ENCODE measurements around the gene SLC17A2. TPM values are rescaled to one million over a fixed set of nuclear protein-coding genes. Genes with fewer than 3 reads are reported as not detected.
A peak's percentile ranks its signal among the peaks of the same experiment; 100 is the strongest.

The SLC17A2 gene
- total RNA-seq, 1 donor, result not detected

- no peak overlapping the region for H3K27ac ChIP-seq (ENCODE audit: low read depth, low read length)
- no peak overlapping the region for H3K4me2 ChIP-seq (ENCODE audit: insufficient read depth, low read length)
- no peaks in the 10 kb centered on the region for H3K27me3 ChIP-seq (ENCODE audit: insufficient read depth, low read length)
- H3K36me3 ChIP-seq (ENCODE audit: insufficient read depth, low read length), result no peaks in the 10 kb centered on the region
- no peak overlapping the region for H2AFZ ChIP-seq (ENCODE audit: low read length)
- no peaks in the 10 kb centered on the region for H4K20me1 ChIP-seq (ENCODE audit: insufficient read depth, low read length)
- DNase-seq (ENCODE audit: insufficient read length, low spot score, missing footprints), result peak; percentile 18
- H3K9me3 ChIP-seq (ENCODE audit: low read depth, low read length), result no peaks in the 10 kb centered on the region
- TF ChIP-seq CTCF (IDR thresholded peaks at IDR 0.05; ENCODE audit: extremely low read depth, low read depth, low read length), result no peak
- no peak overlapping the region for H3K4me3 ChIP-seq (ENCODE audit: insufficient read depth, low read length)
- H3K4me1 ChIP-seq (ENCODE audit: insufficient read depth, low read length), result no peaks in the 10 kb centered on the region
- no peaks in the 10 kb centered on the region for H3K79me2 ChIP-seq (ENCODE audit: insufficient read depth, low read length)
Observed at GRCh38 chr6:25927756-25928216, 2.7 kb downstream of the SLC17A2 start.

- no peak for TF ChIP-seq CTCF (IDR thresholded peaks at IDR 0.05; ENCODE audit: extremely low read depth, low read depth, low read length)
- Histone ChIP-seq H4K20me1 (ENCODE audit: insufficient read depth, low read length) (no peaks in the 10 kb centered on the region), H3K9me3 (ENCODE audit: low read depth, low read length) (no peaks in the 10 kb centered on the region), H3K4me3 (ENCODE audit: insufficient read depth, low read length) (no peak overlapping the region), H3K4me1 (ENCODE audit: insufficient read depth, low read length) (no peaks in the 10 kb centered on the region), H3K27me3 (ENCODE audit: insufficient read depth, low read length) (no peaks in the 10 kb centered on the region), H3K36me3 (ENCODE audit: insufficient read depth, low read length) (no peaks in the 10 kb centered on the region), H3K4me2 (ENCODE audit: insufficient read depth, low read length) (no peak overlapping the region), H2AFZ (ENCODE audit: low read length) (no peak overlapping the region), H3K27ac (ENCODE audit: low read depth, low read length) (no peak overlapping the region), H3K79me2 (ENCODE audit: insufficient read depth, low read length) (no peaks in the 10 kb centered on the region)
- no peak for DNase-seq (ENCODE audit: insufficient read length, low spot score, missing footprints)
Observed at GRCh38 chr6:25927178-25927577, 3.3 kb downstream of the SLC17A2 start.

- Histone ChIP-seq H3K4me3 (ENCODE audit: insufficient read depth, low read length) (no peak overlapping the region), H3K79me2 (ENCODE audit: insufficient read depth, low read length) (no peaks in the 10 kb centered on the region), H3K4me1 (ENCODE audit: insufficient read depth, low read length) (no peaks in the 10 kb centered on the region), H3K27me3 (ENCODE audit: insufficient read depth, low read length) (no peaks in the 10 kb centered on the region), H2AFZ (ENCODE audit: low read length) (no peak overlapping the region), H3K9me3 (ENCODE audit: low read depth, low read length) (no peaks in the 10 kb centered on the region), H3K27ac (ENCODE audit: low read depth, low read length) (no peak overlapping the region), H3K4me2 (ENCODE audit: insufficient read depth, low read length) (no peak overlapping the region), H4K20me1 (ENCODE audit: insufficient read depth, low read length) (no peaks in the 10 kb centered on the region), H3K36me3 (ENCODE audit: insufficient read depth, low read length) (no peaks in the 10 kb centered on the region)
- TF ChIP-seq CTCF (IDR thresholded peaks at IDR 0.05; ENCODE audit: extremely low read depth, low read depth, low read length), result no peak
- DNase-seq (ENCODE audit: insufficient read length, low spot score, missing footprints), result no peak
Observed at GRCh38 chr6:25925876-25926275, 4.6 kb downstream of the SLC17A2 start.

GRCh38 chr6:25922301-25922700, 8.2 kb downstream of the SLC17A2 start:
- Histone ChIP-seq H4K20me1 (ENCODE audit: insufficient read depth, low read length) (no peaks in the 10 kb centered on the region), H3K4me3 (ENCODE audit: insufficient read depth, low read length) (no peak overlapping the region), H3K79me2 (ENCODE audit: insufficient read depth, low read length) (no peaks in the 10 kb centered on the region), H3K9me3 (ENCODE audit: low read depth, low read length) (no peaks in the 10 kb centered on the region), H2AFZ (ENCODE audit: low read length) (no peak overlapping the region), H3K27ac (ENCODE audit: low read depth, low read length) (no peak overlapping the region), H3K27me3 (ENCODE audit: insufficient read depth, low read length) (no peaks in the 10 kb centered on the region), H3K4me2 (ENCODE audit: insufficient read depth, low read length) (no peak overlapping the region), H3K36me3 (ENCODE audit: insufficient read depth, low read length) (no peaks in the 10 kb centered on the region), H3K4me1 (ENCODE audit: insufficient read depth, low read length) (no peaks in the 10 kb centered on the region)
- no peak for TF ChIP-seq CTCF (IDR thresholded peaks at IDR 0.05; ENCODE audit: extremely low read depth, low read depth, low read length)
- DNase-seq (ENCODE audit: insufficient read length, low spot score, missing footprints), result no peak
